Stimulated activated naive CD8-positive, alpha-beta T cell treated with anti-CD3 and anti-CD28 coated beads, Interleukin-15, amount 100 ng/mL, for 72 hours (primary cell): ENCODE data around the gene DNAJC1.
"Not testable (repeated sequence)": the region's sequence is repeated elsewhere in the genome, so short reads cannot be mapped to it uniquely, and the experiment has no call there.

ENCODE experiments used
- ATAC-seq: fragments of 150-1000 bp; cut with Tn5 transposase; 2 replicates; pipeline ENCODE4 v1.10.0; 2021; ENCODE audit warnings: mild to moderate bottlenecking, moderate library complexity
- DNase-seq, 2 donors: peaks; one replicate each; pipeline ENCODE4 v3.0.0; 2021 to 2022
- H3K27ac Mint-ChIP-seq, 2 donors: one replicate each; pipeline ENCODE4 v1.8.0; 2022; ENCODE audit warnings: mild to moderate bottlenecking in 2 of 2, mixed read lengths in 2 of 2, moderate library complexity in 2 of 2
- H3K27me3 Mint-ChIP-seq: one replicate; pipeline ENCODE4 v1.8.0; 2022; ENCODE audit warnings: mixed read lengths
- H3K4me1 Mint-ChIP-seq: one replicate; pipeline ENCODE4 v1.8.0; 2022; ENCODE audit warnings: mild to moderate bottlenecking, mixed read lengths
- H3K4me3 Mint-ChIP-seq, 2 donors: one replicate each; pipeline ENCODE4 v1.8.0; 2022; ENCODE audit warnings: mild to moderate bottlenecking in 2 of 2, mixed read lengths in 2 of 2, moderate library complexity in 1 of 2
- H3K9me3 Mint-ChIP-seq, 2 donors: one replicate each; pipeline ENCODE4 v1.8.0; 2022; ENCODE audit warnings: mixed read lengths in 2 of 2

Gene DNAJC1

GRCh38 chr10:22021144-22021543, 17.6 kb upstream of the DNAJC1 start:
- H3K9me3 Mint-ChIP-seq: peaks cover 0 to 13% of the 10 kb centered on the region in 2 donors
- H3K27me3 Mint-ChIP-seq, H3K27ac Mint-ChIP-seq, H3K4me3 Mint-ChIP-seq, ATAC-seq, DNase-seq: not testable (repeated sequence)
- peaks cover 14% of the 10 kb centered on the region for H3K4me1 Mint-ChIP-seq

- no peaks in the 10 kb centered on the region for H3K27me3 Mint-ChIP-seq
- H3K4me1 Mint-ChIP-seq: peaks cover 5% of the 10 kb centered on the region
- ATAC-seq: no peak
- H3K9me3 Mint-ChIP-seq: peaks cover 0 to 6% of the 10 kb centered on the region in 2 donors
- H3K27ac Mint-ChIP-seq: no peak overlapping the region
- H3K4me3 Mint-ChIP-seq: no peak overlapping the region
- no peak for DNase-seq
Observed at GRCh38 chr10:22017283-22018020, 13.9 kb upstream of the DNAJC1 start.

GRCh38 chr10:22016046-22016705, 12.6 kb upstream of the DNAJC1 start:
- Mint-ChIP-seq H3K4me3 (no peak overlapping the region), H3K27me3 (no peaks in the 10 kb centered on the region), H3K9me3 (no peaks in the 10 kb centered on the region), H3K27ac (no peak overlapping the region), H3K4me1 (no peaks in the 10 kb centered on the region)
- ATAC-seq: no peak
- DNase-seq: no peak

- ATAC-seq (no peak), DNase-seq (no peak)
- H3K9me3 Mint-ChIP-seq: peaks cover 7 to 10% of the 10 kb centered on the region in 2 donors
- no peak overlapping the region for H3K27ac Mint-ChIP-seq
- H3K27me3 Mint-ChIP-seq: peaks cover 23% of the 10 kb centered on the region
- H3K4me1 Mint-ChIP-seq: no peaks in the 10 kb centered on the region
- no peak overlapping the region for H3K4me3 Mint-ChIP-seq
Observed at GRCh38 chr10:22010973-22011408, 7.5 kb upstream of the DNAJC1 start.

GRCh38 chr10:22010539-22010938, 7.0 kb upstream of the DNAJC1 start:
- H3K9me3 Mint-ChIP-seq: peaks cover 10 to 11% of the 10 kb centered on the region in 2 donors
- no peak overlapping the region for H3K4me3 Mint-ChIP-seq
- peaks cover 3% of the 10 kb centered on the region for H3K4me1 Mint-ChIP-seq
- H3K27me3 Mint-ChIP-seq: peaks cover 28% of the 10 kb centered on the region
- ATAC-seq: no peak
- H3K27ac Mint-ChIP-seq: no peak overlapping the region
- DNase-seq: no peak

GRCh38 chr10:22006379-22006884, 2.9 kb upstream of the DNAJC1 start:
- no peak overlapping the region for H3K27ac Mint-ChIP-seq
- ATAC-seq (no peak), DNase-seq (no peak)
- no peak overlapping the region for H3K4me3 Mint-ChIP-seq
- peaks cover 29% of the 10 kb centered on the region for H3K27me3 Mint-ChIP-seq
- peaks cover 10 to 11% of the 10 kb centered on the region in 2 donors for H3K9me3 Mint-ChIP-seq
- peaks cover 18% of the 10 kb centered on the region for H3K4me1 Mint-ChIP-seq

GRCh38 chr10:22005763-22006162, 2.2 kb upstream of the DNAJC1 start:
- H3K4me3 Mint-ChIP-seq: no peak overlapping the region

GRCh38 chr10:22003964-22004281, 393 bp upstream of the DNAJC1 start:
- Mint-ChIP-seq H3K27me3 (peaks cover 21% of the 10 kb centered on the region), H3K27ac (peak overlapping the region; percentile 73 to 77), H3K4me1 (peaks cover 31% of the 10 kb centered on the region), H3K4me3 (peak overlapping the region; percentile 82 to 95), H3K9me3 (peaks cover 10 to 11% of the 10 kb centered on the region in 2 donors)
- ATAC-seq (no peak), DNase-seq (no peak)

More at GRCh38 chr10:22005763-22006162, 2.2 kb upstream of the DNAJC1 start:
- ATAC-seq (no peak), DNase-seq (no peak)
- peaks cover 20% of the 10 kb centered on the region for H3K4me1 Mint-ChIP-seq
- H3K9me3 Mint-ChIP-seq: peaks cover 10 to 11% of the 10 kb centered on the region in 2 donors
- peaks cover 29% of the 10 kb centered on the region for H3K27me3 Mint-ChIP-seq
- H3K27ac Mint-ChIP-seq: no peak overlapping the region

GRCh38 chr10:22002591-22003176, 846 bp downstream of the DNAJC1 start:
- H3K27me3 Mint-ChIP-seq: peaks cover 21% of the 10 kb centered on the region
- ATAC-seq (peak; percentile 29), DNase-seq (peak in 1 of 2 donors; percentile 14)
- peak overlapping the region; percentile 81 to 97 for H3K27ac Mint-ChIP-seq
- peaks cover 31% of the 10 kb centered on the region for H3K4me1 Mint-ChIP-seq
- peak overlapping the region; percentile 82 to 95 for H3K4me3 Mint-ChIP-seq
- H3K9me3 Mint-ChIP-seq: peaks cover 10 to 11% of the 10 kb centered on the region in 2 donors

- Mint-ChIP-seq H3K4me3 (no peak overlapping the region), H3K27ac (no peak overlapping the region), H3K4me1 (peaks cover 9% of the 10 kb centered on the region), H3K27me3 (no peaks in the 10 kb centered on the region), H3K9me3 (no peaks in the 10 kb centered on the region)
- ATAC-seq (no peak), DNase-seq (no peak)
Observed at GRCh38 chr10:21995557-21995956, 8.0 kb downstream of the DNAJC1 start.

- no peak for ATAC-seq
- H3K27ac Mint-ChIP-seq: no peak overlapping the region
- no peak overlapping the region for H3K4me3 Mint-ChIP-seq
- no peaks in the 10 kb centered on the region for H3K27me3 Mint-ChIP-seq
- no peak for DNase-seq
- H3K4me1 Mint-ChIP-seq: peaks cover 6% of the 10 kb centered on the region
- no peaks in the 10 kb centered on the region for H3K9me3 Mint-ChIP-seq
Observed at GRCh38 chr10:21993360-21994001, 10.0 kb downstream of the DNAJC1 start.

GRCh38 chr10:21991785-21992184, 11.7 kb downstream of the DNAJC1 start:
- Mint-ChIP-seq H3K27me3 (no peaks in the 10 kb centered on the region), H3K4me3 (no peak overlapping the region), H3K9me3 (no peaks in the 10 kb centered on the region), H3K4me1 (peaks cover 6% of the 10 kb centered on the region), H3K27ac (no peak overlapping the region)
- DNase-seq (no peak), ATAC-seq (no peak)

GRCh38 chr10:21990449-21990848, 13.1 kb downstream of the DNAJC1 start:
- Mint-ChIP-seq H3K27ac (no peak overlapping the region), H3K9me3 (no peaks in the 10 kb centered on the region), H3K27me3 (no peaks in the 10 kb centered on the region), H3K4me1 (peaks cover 6% of the 10 kb centered on the region), H3K4me3 (no peak overlapping the region)
- ATAC-seq (no peak), DNase-seq (no peak)

- Mint-ChIP-seq H3K4me1 (peaks cover 6% of the 10 kb centered on the region), H3K27ac (no peak overlapping the region), H3K4me3 (no peak overlapping the region), H3K9me3 (no peaks in the 10 kb centered on the region), H3K27me3 (no peaks in the 10 kb centered on the region)
- peak; percentile 89 for ATAC-seq
- DNase-seq: peak; percentile 22 to 35
Observed at GRCh38 chr10:21989453-21990154, 13.9 kb downstream of the DNAJC1 start.

- Mint-ChIP-seq H3K4me3 (no peak overlapping the region), H3K4me1 (peaks cover 6% of the 10 kb centered on the region), H3K27me3 (no peaks in the 10 kb centered on the region), H3K27ac (no peak overlapping the region), H3K9me3 (no peaks in the 10 kb centered on the region)
- ATAC-seq (no peak), DNase-seq (no peak)
Observed at GRCh38 chr10:21985541-21985940, 18.0 kb downstream of the DNAJC1 start.
